ENCODE measurements around the gene MFRP.

Gene MFRP

GRCh38 chr11:119373059-119373920 is 26.8 kb upstream of the MFRP start:
- H3K4me3 ChIP-seq (IDR thresholded peaks at IDR 0.05; ENCODE audit: insufficient read depth, low read depth, low read length), result no peak overlapping the region
- no peaks in the 10 kb centered on the region for H3K79me2 ChIP-seq (ENCODE audit: insufficient read depth, low read depth)
- no peak overlapping the region for H3K4me2 ChIP-seq
- no peaks in the 10 kb centered on the region for H4K20me1 ChIP-seq (ENCODE audit: insufficient read depth)
- H3K4me1 ChIP-seq (ENCODE audit: low read depth, poor library complexity, severe bottlenecking), result no peaks in the 10 kb centered on the region
- H2AFZ ChIP-seq (ENCODE audit: low read depth), result no peak overlapping the region
- H3K27me3 ChIP-seq (ENCODE audit: insufficient read depth, low read depth), result no peaks in the 10 kb centered on the region
- no peak overlapping the region for H3K9ac ChIP-seq
- no peaks in the 10 kb centered on the region for H3K36me3 ChIP-seq (ENCODE audit: insufficient read depth)
- no peak overlapping the region for H3K27ac ChIP-seq
- no peak for TF ChIP-seq CTCF (conservative IDR thresholded peaks at IDR 0.05; ENCODE audit: low read depth, low read length)

- Histone ChIP-seq H3K9ac (no peak overlapping the region), H4K20me1 (ENCODE audit: insufficient read depth) (no peaks in the 10 kb centered on the region), H3K36me3 (ENCODE audit: insufficient read depth) (no peaks in the 10 kb centered on the region), H3K4me2 (no peak overlapping the region), H3K79me2 (ENCODE audit: insufficient read depth, low read depth) (no peaks in the 10 kb centered on the region), H2AFZ (ENCODE audit: low read depth) (no peak overlapping the region), H3K27ac (no peak overlapping the region), H3K27me3 (ENCODE audit: insufficient read depth, low read depth) (no peaks in the 10 kb centered on the region), H3K4me3 (IDR thresholded peaks at IDR 0.05; ENCODE audit: insufficient read depth, low read depth, low read length) (no peak overlapping the region), H3K4me1 (ENCODE audit: low read depth, poor library complexity, severe bottlenecking) (no peaks in the 10 kb centered on the region)
- TF ChIP-seq CTCF (conservative IDR thresholded peaks at IDR 0.05; ENCODE audit: low read depth, low read length), result no peak
Measured at GRCh38 chr11:119372260-119373058, 26.0 kb upstream of the MFRP start.

GRCh38 chr11:119371778-119372182 is 25.3 kb upstream of the MFRP start:
- no peak overlapping the region for H3K4me2 ChIP-seq
- no peaks in the 10 kb centered on the region for H3K79me2 ChIP-seq (ENCODE audit: insufficient read depth, low read depth)

More at GRCh38 chr11:119371778-119372182, 25.3 kb upstream of the MFRP start:
- Histone ChIP-seq H3K27ac (no peak overlapping the region), H4K20me1 (ENCODE audit: insufficient read depth) (no peaks in the 10 kb centered on the region), H3K4me1 (ENCODE audit: low read depth, poor library complexity, severe bottlenecking) (no peaks in the 10 kb centered on the region), H3K4me3 (IDR thresholded peaks at IDR 0.05; ENCODE audit: insufficient read depth, low read depth, low read length) (no peak overlapping the region), H3K27me3 (ENCODE audit: insufficient read depth, low read depth) (no peaks in the 10 kb centered on the region), H3K9ac (no peak overlapping the region), H2AFZ (ENCODE audit: low read depth) (no peak overlapping the region), H3K36me3 (ENCODE audit: insufficient read depth) (no peaks in the 10 kb centered on the region)
- no peak for TF ChIP-seq CTCF (conservative IDR thresholded peaks at IDR 0.05; ENCODE audit: low read depth, low read length)
